GM19239 (cell line): ENCODE measurements around the gene TP53I13.
A peak's percentile ranks its signal among the peaks of the same experiment; 100 is the strongest.

Experiments used
- DNase-seq: peaks from one replicate; pipeline ENCODE4 v3.0.0; 2011; ENCODE audit warnings: low spot score; ENCODE audit not compliant: insufficient read length
- FAIRE-seq: peaks from 2 replicates; lab custom pipeline; 2011; peaks lifted over from hg19 to GRCh38; lab: Jason Lieb, UNC

TP53I13 gene

DNA sequence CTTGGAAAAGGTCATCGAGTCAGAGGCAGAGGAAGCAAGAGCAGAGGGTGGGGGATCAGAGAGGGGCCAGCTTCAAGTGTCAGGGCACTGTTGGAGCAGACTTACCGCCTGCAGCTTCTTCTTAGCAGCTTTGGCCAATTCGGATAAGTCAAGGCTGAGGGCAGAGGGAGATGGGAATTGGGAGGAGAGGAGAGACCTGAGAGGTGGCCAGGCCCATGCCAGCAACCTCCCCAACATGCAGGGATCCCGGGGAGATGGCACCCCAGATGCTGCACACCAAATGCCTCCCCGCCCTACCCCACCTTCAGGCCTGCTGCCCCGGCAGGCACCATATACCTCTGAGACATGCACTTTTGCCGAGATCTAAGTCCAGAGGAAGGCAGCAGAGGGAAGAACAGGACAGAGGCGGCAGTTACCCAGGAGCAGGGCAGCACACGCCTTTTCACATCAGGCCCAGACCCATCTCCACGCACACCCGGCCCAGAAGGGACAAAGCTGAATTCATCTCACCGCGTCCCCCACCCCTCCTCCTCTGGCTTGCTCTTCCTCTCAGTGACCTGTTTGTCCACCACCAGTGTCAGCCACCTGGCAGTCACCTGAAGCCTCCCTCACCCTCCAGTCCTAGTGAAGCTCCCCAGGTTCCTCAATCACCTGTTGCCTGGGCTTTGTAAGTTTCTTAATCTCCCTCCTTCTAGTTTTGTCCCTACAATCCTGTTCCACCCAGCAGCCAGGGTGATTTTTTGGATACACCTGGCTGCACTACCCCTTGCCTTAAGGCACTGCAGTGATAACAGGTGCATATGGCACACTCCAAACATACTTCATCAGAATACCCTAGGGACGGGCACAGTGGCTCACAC lies 10.4 kb downstream of the TP53I13 start:
- no peak for DNase-seq
- no peak for FAIRE-seq

DNA sequence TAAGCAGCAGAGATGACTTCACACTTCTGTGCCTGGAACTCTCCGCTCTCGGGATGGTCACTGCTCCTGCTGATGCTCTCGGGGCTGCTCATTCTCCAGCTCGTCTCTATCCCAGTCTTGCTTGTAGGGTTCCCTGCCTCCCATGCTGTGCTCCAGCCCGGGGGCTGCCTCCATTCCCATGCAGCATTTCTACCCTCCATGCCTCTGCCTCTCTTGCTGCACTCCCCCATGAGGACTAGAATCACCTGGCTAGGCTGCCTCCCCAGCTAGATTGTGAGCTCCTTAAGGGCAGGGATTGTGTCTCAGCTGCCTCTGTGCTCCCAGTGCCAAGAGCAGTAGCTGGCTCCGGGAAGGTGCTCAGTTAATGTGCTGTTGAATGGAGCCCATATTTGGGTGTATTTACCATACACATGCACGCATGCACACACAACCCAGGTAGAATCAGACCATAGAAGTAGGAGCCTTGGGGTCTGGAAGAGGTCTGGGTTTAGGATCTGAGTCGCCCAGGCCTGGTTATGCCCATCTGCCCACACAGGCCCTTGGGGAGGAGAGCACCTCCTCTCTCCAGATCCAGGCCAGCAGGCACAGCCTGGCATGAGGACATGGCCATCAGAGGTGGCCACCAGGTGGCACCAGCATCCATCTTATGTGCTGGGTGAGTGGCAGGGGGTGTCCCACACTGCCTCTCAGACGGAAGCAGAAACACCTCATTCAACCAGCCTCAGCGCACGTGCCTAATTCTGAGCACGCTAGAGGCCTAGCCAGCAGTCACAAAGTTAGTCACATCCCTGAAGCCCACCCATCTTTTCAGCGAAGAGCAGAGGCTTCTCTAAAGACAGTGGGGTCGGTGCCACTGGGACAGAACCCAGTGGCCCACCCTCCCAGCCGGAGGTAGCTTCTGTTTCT lies 11.6 kb downstream of the TP53I13 start:
- DNase-seq (peak; percentile 98), FAIRE-seq (peak; percentile 99)

DNA sequence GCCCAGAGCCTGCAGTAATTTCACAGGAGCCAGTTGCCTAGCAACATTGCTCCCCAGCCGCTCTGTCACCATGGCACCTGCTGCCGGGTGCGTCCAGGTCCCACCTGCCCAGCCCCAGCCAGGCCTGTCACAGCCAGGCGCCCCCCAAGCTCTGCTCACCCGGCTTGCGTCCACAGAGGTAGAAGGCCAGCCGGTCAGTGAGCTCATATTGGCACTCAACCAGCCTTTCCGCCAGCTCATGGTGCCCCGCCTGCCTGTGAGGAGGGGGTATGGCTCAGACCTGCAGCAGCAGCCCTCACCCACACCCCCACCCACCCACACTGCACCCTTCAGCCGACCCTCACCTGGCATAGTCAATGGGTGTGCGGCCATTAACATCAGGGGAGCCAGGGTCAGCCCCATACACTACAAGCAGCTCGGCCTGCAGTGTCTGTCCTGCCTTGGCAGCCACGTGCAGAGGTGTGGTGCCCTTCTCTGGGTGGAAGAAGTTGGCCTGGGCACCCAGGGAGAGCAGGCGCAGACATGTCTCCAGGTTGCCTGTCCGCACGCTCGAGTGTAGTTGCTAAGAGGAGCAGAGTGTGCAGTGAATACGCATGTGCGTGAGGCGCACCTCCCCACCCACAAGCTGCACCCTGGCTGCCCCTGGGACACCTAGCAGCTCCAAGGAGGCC lies 13.2 kb downstream of the TP53I13 start:
- no peak for DNase-seq
- FAIRE-seq, result no peak

DNA sequence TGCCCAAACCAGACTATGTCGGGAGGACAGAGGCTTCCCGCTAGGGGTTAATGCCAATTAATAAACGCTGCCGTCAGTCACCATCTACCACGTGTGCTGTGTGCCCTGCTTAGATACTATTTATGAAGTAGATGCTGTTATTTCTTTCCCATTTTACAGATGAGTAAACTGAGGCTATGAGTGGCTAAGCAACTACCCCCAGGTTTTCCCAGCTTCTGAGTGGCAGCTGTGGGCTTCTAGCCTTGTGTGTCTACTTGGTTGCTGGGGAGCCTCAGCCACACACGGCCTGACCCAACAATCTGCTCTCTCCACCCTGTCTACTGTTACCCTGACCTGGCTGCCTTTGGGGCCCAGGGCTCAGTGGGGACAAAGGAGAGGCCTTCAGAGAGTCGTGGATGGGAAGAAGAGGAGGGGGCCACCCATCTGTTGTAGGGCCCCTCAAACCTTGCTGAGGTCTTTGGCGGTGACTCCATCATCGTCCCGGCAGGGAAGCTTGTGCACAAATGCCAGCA lies 13.8 kb downstream of the TP53I13 start:
- no peak for FAIRE-seq
- DNase-seq, result no peak

DNA sequence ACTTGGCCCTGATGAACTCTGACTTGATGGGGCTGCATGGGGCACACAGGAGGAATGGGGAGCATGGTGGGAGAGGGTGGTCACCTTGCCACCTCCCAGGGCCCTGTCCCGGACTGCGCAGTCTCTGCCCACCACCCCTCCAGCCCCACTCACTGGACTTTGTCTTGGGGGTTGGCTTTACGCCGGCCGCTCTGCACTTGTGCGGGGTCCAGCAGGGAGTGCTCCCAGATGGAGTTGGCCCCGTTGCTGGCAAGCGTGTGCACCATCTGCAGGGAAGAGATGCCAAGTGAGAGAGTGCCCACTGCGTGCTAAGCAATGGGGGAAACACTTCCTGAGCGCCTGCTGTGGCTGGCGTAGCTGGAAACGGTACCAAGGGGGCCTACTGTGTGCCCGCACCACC lies 14.3 kb downstream of the TP53I13 start:
- FAIRE-seq (no peak), DNase-seq (no peak)

DNA sequence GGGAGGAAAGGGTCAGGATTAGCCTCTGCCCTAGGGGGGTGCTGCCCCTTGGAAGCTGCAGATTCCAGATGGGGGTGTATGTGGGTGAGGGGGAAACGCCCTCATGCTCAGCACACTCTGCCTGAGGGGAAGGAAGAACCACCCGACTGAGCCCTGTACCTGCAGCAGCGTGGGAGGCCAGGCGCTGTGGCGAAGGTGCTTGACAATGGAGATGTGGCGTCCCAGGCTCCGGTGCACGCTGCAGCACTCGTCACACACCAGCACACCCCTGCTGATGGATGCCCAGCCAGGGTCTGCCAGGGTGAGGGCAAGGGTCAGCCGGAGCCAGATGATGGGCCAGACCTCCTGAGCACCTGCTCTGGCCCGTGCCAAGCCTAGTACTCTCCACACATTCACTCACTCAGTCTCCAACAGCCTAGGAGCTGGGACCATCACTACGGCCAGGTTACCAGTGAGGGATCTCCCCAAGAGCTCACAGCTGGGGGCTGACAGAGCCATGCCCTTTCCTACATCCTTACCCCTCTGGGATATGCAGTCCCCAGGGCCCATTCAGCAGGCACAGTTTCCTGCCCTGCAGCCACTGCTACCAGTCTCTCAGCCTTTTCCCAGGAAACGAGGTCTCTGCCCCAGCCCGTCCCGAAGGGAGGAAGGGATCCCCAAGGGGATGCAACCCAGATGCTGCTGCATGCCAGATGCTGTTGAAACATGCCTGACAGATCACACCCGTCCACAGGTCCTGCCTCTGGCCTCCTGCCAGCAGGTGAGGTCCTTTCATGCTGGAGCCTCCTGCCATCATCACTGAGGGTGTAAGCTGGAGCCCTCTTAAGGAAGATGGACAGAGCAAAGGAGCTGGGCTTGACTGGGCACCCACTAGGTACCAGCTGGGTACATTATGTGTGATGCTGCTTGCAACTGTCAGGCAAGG lies 15.1 kb downstream of the TP53I13 start:
- FAIRE-seq, result no peak
- DNase-seq, result no peak

DNA sequence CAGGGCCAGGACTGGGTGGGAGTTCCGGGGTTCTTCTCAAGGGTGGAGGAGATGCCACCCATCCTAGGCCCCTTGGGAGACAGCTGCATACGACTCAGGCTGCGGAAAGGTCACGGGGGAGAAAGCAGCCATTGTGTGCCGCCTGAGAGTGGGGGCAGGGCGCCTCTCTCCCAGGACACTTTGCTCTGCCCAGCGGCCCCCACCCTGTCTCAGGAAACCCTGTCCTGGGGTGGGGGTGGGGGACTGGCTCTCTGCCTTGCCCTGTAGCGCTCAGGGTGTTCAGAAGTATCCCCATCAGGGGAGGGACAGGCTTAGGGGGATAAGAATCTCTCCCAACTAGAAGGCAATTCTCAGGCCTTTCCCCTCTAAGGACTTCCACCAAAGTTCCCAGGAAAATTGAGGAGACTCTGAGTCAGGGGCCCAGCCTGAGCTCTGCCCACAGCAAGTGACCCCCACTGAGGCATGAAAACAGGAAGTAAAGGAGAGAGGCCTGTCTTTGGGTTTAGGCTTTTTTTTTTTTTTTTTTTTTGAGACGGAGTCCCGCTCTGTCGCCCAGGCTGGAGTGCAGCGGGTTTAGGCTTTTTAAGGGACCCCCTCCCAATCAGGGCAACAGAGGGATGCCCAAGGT lies 16.1 kb downstream of the TP53I13 start:
- FAIRE-seq, result peak; percentile 61
- no peak for DNase-seq

DNA sequence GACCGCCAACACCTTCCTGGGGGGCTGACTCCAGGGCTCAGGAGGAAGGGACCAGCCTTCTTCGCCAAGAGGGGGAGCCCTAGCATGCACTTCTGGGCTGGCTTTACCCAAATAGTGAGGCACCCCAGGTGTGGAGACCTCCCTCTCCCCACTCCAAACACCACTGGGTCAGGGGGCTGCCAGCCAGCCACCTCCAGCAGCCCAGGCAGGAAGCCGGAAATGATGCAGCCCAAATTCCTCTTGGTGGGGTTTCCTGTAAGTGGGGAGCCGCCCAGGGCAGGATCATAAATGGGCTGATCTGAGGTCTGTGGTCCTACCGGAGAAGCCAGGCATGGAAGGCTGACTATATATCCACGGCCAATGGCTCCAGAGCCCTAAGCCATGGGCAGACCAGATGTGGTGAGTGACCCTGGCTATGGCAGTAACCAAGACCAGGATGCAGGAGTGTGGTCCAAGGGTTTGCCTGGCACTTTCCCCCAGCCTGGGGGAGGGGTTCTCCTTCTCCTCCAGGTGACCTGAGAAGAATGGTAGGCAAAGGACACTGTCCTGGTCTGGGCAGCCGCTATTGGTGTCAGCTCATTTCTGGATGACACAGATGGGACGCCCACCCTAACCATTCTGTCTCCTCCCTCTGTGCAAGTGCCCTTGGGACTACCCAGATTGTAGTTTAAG lies 16.7 kb downstream of the TP53I13 start:
- DNase-seq, result no peak
- peak; percentile 26 for FAIRE-seq

DNA sequence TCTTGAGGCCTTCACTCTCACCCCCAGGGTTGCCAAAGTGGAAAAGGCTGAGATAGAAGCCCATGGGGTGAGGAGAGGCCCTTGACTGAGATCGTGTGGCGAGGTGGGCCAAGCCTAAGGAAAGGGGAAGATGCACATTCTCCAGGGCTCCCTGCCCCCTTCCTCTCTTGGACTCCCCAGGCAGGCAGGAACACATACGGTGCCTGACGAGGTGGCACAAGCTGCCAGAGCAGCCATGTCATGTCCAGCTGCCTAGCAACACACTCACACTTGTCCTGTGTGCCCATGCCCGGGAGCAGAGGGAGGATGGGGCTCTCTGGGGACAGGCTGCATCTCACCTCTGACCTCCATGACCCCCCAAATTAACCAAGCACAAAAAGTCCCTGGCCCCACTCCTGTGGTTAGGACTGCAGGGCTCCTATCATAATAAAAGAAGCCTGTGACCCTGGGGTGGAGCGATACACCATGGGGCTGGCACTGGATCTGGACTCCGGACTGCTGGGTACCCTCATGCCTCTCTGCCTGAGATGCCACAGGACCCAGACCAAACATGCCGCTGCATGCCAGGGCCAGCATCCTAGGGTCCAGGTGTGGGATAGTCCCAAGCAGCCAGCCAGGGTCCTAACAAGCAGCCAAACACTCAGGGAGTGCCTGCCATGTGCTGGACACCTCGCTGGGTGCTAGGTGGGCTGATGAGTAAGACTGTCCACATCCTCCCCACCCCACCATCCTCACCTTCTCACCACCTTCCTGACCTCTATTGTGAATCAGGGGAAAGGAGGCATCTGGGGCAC lies 18.4 kb downstream of the TP53I13 start:
- no peak for FAIRE-seq

DNA sequence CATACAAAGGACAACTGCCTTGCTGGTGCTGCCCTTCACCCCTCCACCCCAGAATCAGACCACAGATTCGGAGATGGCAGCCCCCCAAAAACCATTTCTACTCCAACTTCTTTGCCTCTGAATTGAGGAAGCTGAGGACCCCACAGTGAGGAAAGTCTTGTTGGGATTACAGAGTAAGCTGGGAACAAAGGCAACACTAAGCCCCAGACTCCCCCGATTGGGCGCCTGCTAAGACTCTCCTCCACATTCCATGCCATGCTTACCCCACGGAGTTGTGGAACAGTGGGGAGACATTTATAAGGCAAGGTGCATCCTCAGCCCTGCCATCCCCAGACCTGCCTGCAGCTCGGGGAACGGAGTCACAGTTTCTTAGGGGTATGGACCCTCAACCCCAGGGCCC lies 19.1 kb downstream of the TP53I13 start:
- DNase-seq (no peak), FAIRE-seq (no peak)

More for the DNA sequence above, 18.4 kb downstream of the TP53I13 start:
- DNase-seq, result no peak

DNA sequence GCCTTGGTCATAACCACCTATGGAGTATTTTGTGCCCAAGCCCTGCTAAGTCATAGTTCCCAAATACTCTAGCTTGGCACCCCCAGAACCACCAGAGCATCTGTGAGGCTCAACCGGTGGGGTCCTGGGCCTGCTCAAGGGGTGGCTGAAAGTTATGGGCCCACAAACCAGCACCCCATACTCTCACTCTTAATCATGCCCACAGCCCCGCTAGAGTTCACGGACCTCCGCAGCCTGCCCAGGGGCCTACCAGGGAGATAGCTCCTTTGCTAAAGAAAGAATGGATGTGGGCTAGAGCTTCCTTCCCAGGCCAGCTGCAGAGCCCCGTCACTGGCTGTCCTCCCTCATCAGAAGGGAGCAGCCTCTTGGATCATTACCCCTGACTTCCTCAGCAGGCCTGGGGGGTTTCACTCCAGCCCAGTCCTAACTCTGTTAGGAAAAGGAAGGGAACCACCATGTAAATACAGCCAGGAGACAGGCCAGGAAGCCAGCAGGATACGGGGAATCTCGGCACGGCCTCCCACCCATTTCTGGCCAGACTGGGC lies 19.6 kb downstream of the TP53I13 start:
- FAIRE-seq, result peak; percentile 39
- DNase-seq, result no peak

DNA sequence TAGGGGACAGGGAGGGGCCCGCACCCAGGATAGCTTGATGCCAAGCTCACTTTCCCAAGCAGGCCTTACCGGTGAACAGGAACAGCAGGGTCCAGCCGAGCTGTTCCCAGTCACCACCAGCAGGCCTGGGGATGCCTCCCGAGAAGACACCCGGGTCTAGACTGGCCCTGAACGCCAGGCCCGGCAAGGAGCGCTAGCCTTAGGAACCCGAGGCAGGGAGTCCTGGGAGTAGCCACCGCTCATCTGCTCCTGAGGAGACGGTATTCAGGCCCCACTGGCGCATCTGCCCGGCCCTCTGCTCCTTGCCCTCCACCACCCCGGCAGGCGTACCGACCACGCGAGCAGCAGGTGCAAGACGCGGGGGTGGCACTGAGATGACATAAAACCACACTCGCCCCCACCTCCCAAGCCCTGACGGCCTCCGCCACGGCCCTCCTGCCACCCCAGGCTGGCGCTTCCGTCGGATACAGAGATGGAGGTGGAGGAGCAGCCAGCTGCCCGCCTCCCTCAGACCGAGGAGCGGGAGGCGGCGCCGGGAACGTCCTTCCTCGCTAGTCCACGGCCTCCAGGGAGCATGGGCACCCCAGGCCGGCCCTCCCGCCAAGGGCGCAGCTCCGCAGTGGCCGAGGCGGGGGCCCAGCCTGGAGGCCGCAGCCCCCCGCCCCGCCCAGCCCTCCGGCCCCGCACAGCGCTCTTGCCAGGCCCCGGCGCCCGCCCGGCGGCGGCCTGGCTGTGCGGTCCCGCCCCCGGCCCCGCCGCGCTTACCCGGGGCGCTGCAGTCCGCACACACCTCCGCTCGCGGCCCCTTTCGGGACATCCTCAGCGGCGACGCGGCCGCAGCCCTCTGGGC lies 20.3 kb downstream of the TP53I13 start:
- FAIRE-seq (no peak), DNase-seq (no peak)

DNA sequence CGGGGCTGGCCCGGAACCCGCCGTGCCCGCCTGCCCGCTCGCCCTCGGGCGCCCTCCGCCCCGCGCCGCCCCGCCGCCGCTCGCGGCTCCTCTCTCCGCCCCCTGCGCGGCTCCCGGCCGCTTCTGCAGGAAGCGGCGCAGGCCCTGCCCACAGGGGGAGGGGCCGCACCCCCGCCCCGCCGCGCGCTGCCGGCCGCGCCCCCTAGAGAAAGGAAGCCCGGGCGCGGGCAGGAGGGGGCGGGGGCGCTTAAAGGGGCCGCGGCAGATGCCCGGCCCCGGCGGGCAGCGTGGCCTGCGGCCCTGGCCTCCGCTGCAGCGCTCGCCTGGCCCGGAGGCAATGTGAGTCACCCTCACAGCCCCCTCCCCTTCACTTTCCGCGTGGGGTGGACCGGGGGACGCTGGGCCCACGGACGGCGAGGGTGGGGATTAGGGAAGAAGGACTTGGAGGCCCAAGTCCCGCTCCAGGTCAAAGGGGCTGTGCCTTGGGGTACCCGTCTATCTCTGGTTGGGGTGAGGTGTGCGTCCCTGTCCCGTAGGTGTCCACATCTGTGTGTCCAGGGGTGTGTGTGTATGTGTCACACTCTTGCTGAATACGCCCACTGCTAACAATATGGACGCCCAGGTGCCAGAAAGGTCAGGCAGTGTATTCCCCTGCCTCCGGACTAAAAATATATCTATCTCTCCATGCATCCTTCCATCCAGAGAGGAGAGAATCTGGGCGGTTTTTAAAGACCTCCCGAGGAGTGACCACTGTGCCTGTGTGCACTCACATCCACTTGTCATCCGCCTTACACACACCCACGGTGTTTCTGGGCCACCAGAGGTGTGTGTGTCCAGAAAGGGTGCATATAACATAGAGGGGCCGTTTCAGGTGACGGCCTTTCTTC lies 21.3 kb downstream of the TP53I13 start, which contains the start of gene GIT1:
Gene GIT1, minus strand, starts transcription at position 125 of the 887 bp plus-strand sequence. CDS start 270 bp downstream, outside the sequence.
- FAIRE-seq, result no peak
- DNase-seq, result peak; percentile 99

DNA sequence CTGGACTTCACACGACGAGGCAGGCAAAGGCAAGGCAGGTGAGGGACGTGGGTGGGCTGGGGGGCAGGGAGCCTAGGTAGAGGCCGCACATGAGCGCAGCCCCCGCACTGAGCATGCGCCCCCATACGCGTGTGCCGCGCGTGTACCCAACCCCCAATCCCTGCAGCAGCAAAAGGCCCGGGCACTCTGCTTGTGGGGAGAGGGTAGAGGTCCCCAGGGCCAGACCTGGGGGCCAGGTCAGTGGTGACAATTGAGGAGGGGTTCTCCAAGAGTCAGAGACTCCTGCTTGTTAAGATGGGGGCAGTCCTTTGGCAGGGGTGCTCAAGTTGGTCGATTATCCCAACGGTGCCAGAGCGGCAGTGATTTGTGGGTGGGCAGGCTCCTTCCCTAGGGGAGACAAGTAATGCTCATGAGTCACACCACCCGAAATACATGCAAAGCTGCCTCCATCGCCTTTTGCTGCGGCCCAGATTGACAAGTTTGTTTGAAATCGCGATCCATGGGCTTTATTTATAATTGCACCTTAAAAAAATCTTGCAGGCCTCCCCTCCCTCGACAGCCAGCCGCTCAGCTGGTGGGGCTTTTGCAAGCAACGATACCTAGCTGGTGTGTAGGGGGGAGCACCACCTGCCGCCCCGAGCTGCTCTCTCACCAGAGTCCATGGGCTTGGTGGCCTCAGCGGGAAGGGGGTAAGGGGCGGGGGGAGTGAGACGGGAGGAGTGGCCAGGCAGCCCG lies 22.1 kb downstream of the TP53I13 start:
- peak; percentile 18 for FAIRE-seq
- DNase-seq, result no peak
